RWPE2 (cell line): ENCODE measurements around the gene BANK1.

ENCODE experiments used
- ATAC-seq: fragments of 200-7000 bp; cut with Tn5 transposase; 3 replicates; pipeline ENCODE4 v1.9.1; 2021; ENCODE audit warnings: low read depth
- DNase-seq: peaks from one replicate; pipeline ENCODE4 v3.0.0-alpha.2; 2020; ENCODE audit warnings: low spot score
- H3K27ac ChIP-seq: fragments of 450-650 bp; 2 replicates; pipeline ENCODE4 v1.5.1; 2017; ENCODE audit warnings: mild to moderate bottlenecking; ENCODE audit not compliant: poor library complexity, severe bottlenecking
- H3K27me3 ChIP-seq: fragments of 250-450 bp; sonication (Bioruptor Pico); 2 replicates; pipeline ENCODE4 v1.5.1; 2021; ENCODE audit warnings: mild to moderate bottlenecking, moderate library complexity; ENCODE audit not compliant: insufficient read depth, poor library complexity, severe bottlenecking
- H3K36me3 ChIP-seq: fragments of 250-450 bp; sonication (Bioruptor Pico); 2 replicates; pipeline ENCODE4 v1.5.1; 2020; ENCODE audit warnings: low read depth, mild to moderate bottlenecking, moderate library complexity
- H3K4me1 ChIP-seq: fragments of 250-450 bp; sonication (Bioruptor Pico); 2 replicates; pipeline ENCODE4 v1.5.1; 2021; ENCODE audit warnings: mild to moderate bottlenecking, moderate library complexity; ENCODE audit not compliant: insufficient read depth, poor library complexity, severe bottlenecking
- H3K4me3 ChIP-seq: fragments of 250-450 bp; sonication (Bioruptor Pico); 2 replicates; pipeline ENCODE4 v1.5.1; 2021; ENCODE audit warnings: mild to moderate bottlenecking, moderate library complexity; ENCODE audit not compliant: severe bottlenecking
- H3K9me3 ChIP-seq: fragments of 250-450 bp; sonication (Bioruptor Pico); 2 replicates; pipeline ENCODE4 v1.5.1; 2021; ENCODE audit warnings: mild to moderate bottlenecking, moderate library complexity; ENCODE audit not compliant: severe bottlenecking
- CTCF ChIP-seq: fragments of 450-650 bp; IDR thresholded peaks from one replicate; pipeline ENCODE4 v1.5.1; 2017; ENCODE audit warnings: mild to moderate bottlenecking, moderate library complexity; ENCODE audit not compliant: poor library complexity, severe bottlenecking

BANK1 gene

GRCh38 chr4:101851672-101852071 is 61.1 kb downstream of the BANK1 start:
- Histone ChIP-seq H3K4me1 (no peaks in the 10 kb centered on the region), H3K9me3 (no peaks in the 10 kb centered on the region), H3K27ac (no peak overlapping the region), H3K36me3 (no peaks in the 10 kb centered on the region), H3K27me3 (no peaks in the 10 kb centered on the region), H3K4me3 (no peak overlapping the region)
- ATAC-seq (no peak), DNase-seq (no peak)
- no peak for TF ChIP-seq CTCF

- ATAC-seq = no peak
- Histone ChIP-seq H3K27ac (no peak overlapping the region), H3K27me3 (no peaks in the 10 kb centered on the region), H3K9me3 (no peaks in the 10 kb centered on the region), H3K4me1 (no peaks in the 10 kb centered on the region), H3K36me3 (no peaks in the 10 kb centered on the region), H3K4me3 (no peak overlapping the region)
- TF ChIP-seq CTCF = no peak
- DNase-seq = no peak
Measured at GRCh38 chr4:101853028-101853427, 62.5 kb downstream of the BANK1 start.

GRCh38 chr4:101853691-101854090 is 63.2 kb downstream of the BANK1 start:
- TF ChIP-seq CTCF = no peak
- no peaks in the 10 kb centered on the region for H3K4me1 ChIP-seq
- no peaks in the 10 kb centered on the region for H3K36me3 ChIP-seq
- H3K27me3 ChIP-seq = no peaks in the 10 kb centered on the region
- no peak overlapping the region for H3K27ac ChIP-seq
- ATAC-seq = no peak
- H3K9me3 ChIP-seq = no peaks in the 10 kb centered on the region
- no peak for DNase-seq
- H3K4me3 ChIP-seq = no peak overlapping the region

- H3K27me3 ChIP-seq = no peaks in the 10 kb centered on the region
- DNase-seq (no peak), ATAC-seq (no peak)
- no peak for TF ChIP-seq CTCF
- no peak overlapping the region for H3K27ac ChIP-seq
- H3K4me3 ChIP-seq = no peak overlapping the region
- no peaks in the 10 kb centered on the region for H3K4me1 ChIP-seq
- H3K9me3 ChIP-seq = no peaks in the 10 kb centered on the region
- H3K36me3 ChIP-seq = no peaks in the 10 kb centered on the region
Measured at GRCh38 chr4:101855239-101855638, 64.7 kb downstream of the BANK1 start.

GRCh38 chr4:101856149-101856548 is 65.6 kb downstream of the BANK1 start:
- no peaks in the 10 kb centered on the region for H3K9me3 ChIP-seq
- H3K4me3 ChIP-seq = no peak overlapping the region
- no peak for TF ChIP-seq CTCF
- DNase-seq (no peak), ATAC-seq (no peak)
- H3K27me3 ChIP-seq = no peaks in the 10 kb centered on the region
- H3K27ac ChIP-seq = no peak overlapping the region
- no peaks in the 10 kb centered on the region for H3K36me3 ChIP-seq
- H3K4me1 ChIP-seq = no peaks in the 10 kb centered on the region
